GM19351 (cell line): ENCODE measurements around the gene YAP1.

Experiments used
- ATAC-seq: cut with Tn5 transposase; IDR thresholded peaks from one replicate; pipeline ENCODE4 v1.9.1; 2021; ENCODE audit warnings: mild to moderate bottlenecking, moderate library complexity; ENCODE audit not compliant: unreplicated experiment

Gene YAP1

GRCh38 chr11:102109896-102110760 lies at the start of gene YAP1:
Gene YAP1 (plus strand): TSS chr11:102110447. CDS start chr11:102110849, 402 bp downstream.
- peak; percentile 81 for ATAC-seq

GRCh38 chr11:102061276-102061675 lies 49.0 kb upstream of the YAP1 start:
- ATAC-seq: no peak

- no peak for ATAC-seq
These were observed 48.1 kb upstream of the YAP1 start for GRCh38 chr11:102062106-102062505.

- ATAC-seq: no peak
These were observed 45.9 kb upstream of the YAP1 start for GRCh38 chr11:102064316-102064715.

GRCh38 chr11:102070766-102071165 lies 39.5 kb upstream of the YAP1 start:
- no peak for ATAC-seq

GRCh38 chr11:102071497-102072472 lies 38.5 kb upstream of the YAP1 start:
- ATAC-seq: no peak

GRCh38 chr11:102073253-102073652 lies 37.0 kb upstream of the YAP1 start:
- no peak for ATAC-seq

GRCh38 chr11:102079625-102080024 lies 30.6 kb upstream of the YAP1 start:
- no peak for ATAC-seq

- no peak for ATAC-seq
These were observed 28.9 kb upstream of the YAP1 start for GRCh38 chr11:102081313-102081712.

- no peak for ATAC-seq
These were observed 24.2 kb upstream of the YAP1 start for GRCh38 chr11:102085864-102086551.

GRCh38 chr11:102097186-102097585 lies 13.1 kb upstream of the YAP1 start:
- no peak for ATAC-seq

- no peak for ATAC-seq
These were observed 10.5 kb upstream of the YAP1 start for GRCh38 chr11:102099755-102100154.

- no peak for ATAC-seq
These were observed 1.4 kb upstream of the YAP1 start for GRCh38 chr11:102108734-102109440.

- peak; percentile 32 for ATAC-seq
These were observed 439 bp downstream of the YAP1 start for GRCh38 chr11:102110761-102111010.

GRCh38 chr11:102111011-102111786 lies 952 bp downstream of the YAP1 start:
- ATAC-seq: no peak

- no peak for ATAC-seq
These were observed 1.7 kb downstream of the YAP1 start for GRCh38 chr11:102111787-102112508.

GRCh38 chr11:102112509-102112821 lies 2.2 kb downstream of the YAP1 start:
- no peak for ATAC-seq

GRCh38 chr11:102114032-102114431 lies 3.8 kb downstream of the YAP1 start:
- ATAC-seq: no peak

- no peak for ATAC-seq
These were observed 5.3 kb downstream of the YAP1 start for GRCh38 chr11:102115557-102115956.
